Gastrocnemius medialis (tissue), 4 donors: ENCODE data around the gene ITPK1. TPM values are rescaled to one million over a fixed set of nuclear protein-coding genes. Genes with fewer than 3 reads are reported as not detected.

Source experiments
- ATAC-seq, 2 donors: fragments of 150-250 bp; one replicate each; pipeline ENCODE4 v1.9.1; 2016
- DNase-seq, 2 donors: peaks; one replicate each; pipeline ENCODE4 v3.0.0-alpha.2; 2019
- H3K27ac ChIP-seq, 4 donors: fragments of 200-600 bp; sonication (generic); 1 replicate in 1 of 4; 2 replicates in 3 of 4; pipeline ENCODE4 v1.5.1; 2016 to 2018; ENCODE audit warnings: mild to moderate bottlenecking in 2 of 4, moderate library complexity in 1 of 4
- H3K27me3 ChIP-seq, 3 donors: fragments of 200-600 bp; sonication (generic) in 2 of 3; 1 replicate in 1 of 3; 2 replicates in 2 of 3; pipeline versions ENCODE4 v1.5.1 to v1.6.0; 2016 to 2019; ENCODE audit warnings: mild to moderate bottlenecking in 1 of 3, moderate library complexity in 1 of 3
- H3K36me3 ChIP-seq, 2 donors: fragments of 200-600 bp; sonication (generic) in 1 of 2; one replicate each; pipeline ENCODE4 v1.5.1; 2017 to 2018
- H3K4me1 ChIP-seq, 2 donors: fragments of 200-600 bp; sonication (generic) in 1 of 2; one replicate each; pipeline ENCODE4 v1.5.1; 2016 to 2017; ENCODE audit warnings: mild to moderate bottlenecking in 2 of 2
- H3K4me3 ChIP-seq, 4 donors: fragments of 200-600 bp; sonication (generic) in 3 of 4; 1 replicate in 1 of 4; 2 replicates in 3 of 4; pipeline ENCODE4 v1.5.1; 2016 to 2019; ENCODE audit warnings: mild to moderate bottlenecking in 2 of 4
- H3K9me3 ChIP-seq, 3 donors: fragments of 200-600 bp; sonication (generic) in 2 of 3; 1 replicate in 1 of 3; 2 replicates in 2 of 3; pipeline ENCODE4 v1.5.1; 2016 to 2019
- POLR2A ChIP-seq, 2 donors: fragments of 450-650 bp; IDR thresholded peaks; one replicate each; pipeline ENCODE4 v1.6.1; 2017; ENCODE audit warnings: antibody characterized with exemption in 2 of 2, mild to moderate bottlenecking in 2 of 2, moderate library complexity in 2 of 2
- in situ Hi-C, 4 donors: fragments of 200-750 bp; cut with MboI; loops; one replicate each; pipeline versions ENCODE4 v1.15.0 to v1.8.0; 2017; ENCODE audit warnings: low sequenced_read_pairs in 4 of 4
- intact Hi-C: fragments of 100-400 bp; cut with DNase I; formaldehyde crosslinking; loops from one replicate; pipeline ENCODE4 v1.15.1; 2023; ENCODE audit warnings: low total_unique reads
- total RNA-seq, 4 donors: library from RNA; depleted of rRNA; stranded (reverse); fragments of >200 nt; gene quantifications; one replicate each; pipeline versions ENCODE4 v1.1.0 to v1.2.3, GENCODE V29; 2016
- TF ChIP-seq, protein P1 (sequence below), 5 experiments: fragments of 450-650 bp in 3 of 5; fragments of 200-600 bp in 2 of 5; sonication (generic) in 2 of 5; IDR thresholded peaks in 4 of 5; conservative IDR thresholded peaks in 1 of 5; 1 replicate in 4 of 5; 2 replicates in 1 of 5; pipeline ENCODE4 v1.5.1; 2016 to 2019; ENCODE audit warnings: antibody characterized with exemption in 5 of 5, mild to moderate bottlenecking in 3 of 5, moderate library complexity in 3 of 5

Gene ITPK1
- total RNA-seq, 4 donors from 2014 or later: 49.7 to 80.1 (median 53.6) TPM

DNA sequence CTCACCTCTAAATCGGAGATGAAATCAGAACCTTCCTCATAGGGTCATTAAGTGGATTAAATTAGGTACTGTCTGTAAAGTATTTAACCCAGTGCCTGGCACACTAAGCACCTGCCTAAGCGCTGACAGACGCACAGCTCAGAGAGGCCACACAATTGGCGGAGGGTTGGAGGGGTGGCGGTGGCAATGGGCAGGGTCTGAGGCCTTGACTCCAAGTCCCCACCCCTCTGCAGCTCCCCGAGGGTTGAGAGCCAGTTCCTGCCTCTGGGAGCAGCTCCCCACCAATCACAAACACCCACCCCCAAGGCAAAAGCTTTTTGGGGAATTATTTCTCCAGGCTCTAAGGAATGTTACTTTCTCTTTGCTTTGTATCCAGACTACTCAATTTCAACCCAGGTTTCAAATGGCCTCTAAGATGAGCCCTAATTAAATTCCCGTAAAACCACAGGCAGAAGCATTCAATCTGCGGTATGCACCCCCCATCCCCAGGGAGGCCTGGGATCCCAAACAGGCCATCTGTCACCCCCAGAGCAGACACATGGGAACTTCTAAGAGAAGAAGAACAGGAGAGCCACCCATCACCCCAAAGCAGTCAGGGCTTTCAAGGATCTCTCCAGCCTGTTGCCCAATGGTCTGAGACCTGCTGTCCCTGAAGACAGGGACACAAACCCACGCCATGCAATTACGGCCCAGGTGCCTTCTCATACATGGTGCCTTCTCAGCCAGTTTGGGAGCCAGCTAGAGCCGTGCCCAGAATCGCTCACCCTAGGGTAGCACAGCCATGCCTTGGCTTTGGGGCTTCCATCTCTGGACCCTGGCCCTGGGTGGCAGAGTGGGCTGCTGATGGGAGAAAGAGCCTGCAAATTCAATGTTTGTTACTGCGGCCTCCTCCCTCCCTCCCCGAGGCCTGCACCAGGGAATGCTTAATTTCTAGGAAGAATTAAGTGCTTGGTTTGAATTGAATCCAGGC lies 126.7 kb downstream of the ITPK1 start:
- no peak for DNase-seq

DNA sequence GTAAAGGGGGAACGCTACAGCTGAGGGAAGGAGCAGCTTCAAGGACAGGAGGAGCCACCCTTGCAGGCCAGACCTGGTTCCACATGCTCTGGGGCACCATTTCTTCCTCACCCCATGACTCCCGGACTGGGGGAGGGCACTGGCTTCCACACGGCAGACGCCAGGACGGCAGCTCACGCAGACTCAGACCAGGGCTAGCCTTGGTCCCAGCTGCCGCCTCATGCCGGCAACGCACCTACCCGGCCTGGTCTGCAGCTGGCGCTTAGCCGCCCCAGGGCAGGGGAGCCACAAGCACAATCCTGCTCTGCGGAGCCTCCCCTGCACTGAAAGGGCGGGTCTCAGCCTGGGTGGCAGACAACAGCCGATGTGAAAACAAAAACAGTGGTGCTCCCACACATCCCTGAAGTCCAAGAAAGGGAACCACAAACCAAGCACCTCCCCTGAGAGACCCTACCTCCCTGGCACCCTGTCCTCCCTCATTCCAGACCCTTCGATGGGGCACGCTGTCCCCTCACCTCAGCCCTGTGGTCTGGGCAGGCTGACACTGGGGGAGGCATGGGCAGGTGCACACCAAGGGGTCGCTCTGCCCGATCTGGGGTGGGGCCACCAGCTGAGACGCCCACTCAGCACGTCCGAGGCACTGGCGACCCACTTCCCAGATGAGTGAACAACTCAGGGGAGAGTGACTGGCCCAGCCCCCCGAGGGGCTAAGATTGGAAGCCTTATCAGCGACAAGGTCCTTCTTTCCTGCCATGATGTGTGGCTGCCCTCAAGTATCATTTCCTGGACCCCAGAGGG lies 127.8 kb downstream of the ITPK1 start:
- Histone ChIP-seq H3K4me1 (peaks cover 4 to 8% of the 10 kb centered on the region in 2 donors), H3K9me3 (no peaks in the 10 kb centered on the region), H3K36me3 (no peaks in the 10 kb centered on the region), H3K27me3 (no peaks in the 10 kb centered on the region), H3K27ac (no peak overlapping the region), H3K4me3 (no peak overlapping the region)
- no peak for TF ChIP-seq POLR2A (IDR thresholded peaks at IDR 0.05)
- ATAC-seq (no peak), DNase-seq (no peak)
- in situ Hi-C loops (no loop called here), intact Hi-C loops (no loop called here)

More for the DNA sequence above, 126.7 kb downstream of the ITPK1 start:
- peaks cover 4 to 8% of the 10 kb centered on the region in 2 donors for H3K4me1 ChIP-seq
- H3K27ac ChIP-seq: no peak overlapping the region
- H3K36me3 ChIP-seq: no peaks in the 10 kb centered on the region
- no peaks in the 10 kb centered on the region for H3K27me3 ChIP-seq
- no peak overlapping the region for H3K4me3 ChIP-seq
- intact Hi-C loops: no loop called here
- no peak for ATAC-seq
- no peaks in the 10 kb centered on the region for H3K9me3 ChIP-seq
- in situ Hi-C loops: no loop called here
- TF ChIP-seq POLR2A (IDR thresholded peaks at IDR 0.05): no peak
- TF ChIP-seq, protein P1, sequence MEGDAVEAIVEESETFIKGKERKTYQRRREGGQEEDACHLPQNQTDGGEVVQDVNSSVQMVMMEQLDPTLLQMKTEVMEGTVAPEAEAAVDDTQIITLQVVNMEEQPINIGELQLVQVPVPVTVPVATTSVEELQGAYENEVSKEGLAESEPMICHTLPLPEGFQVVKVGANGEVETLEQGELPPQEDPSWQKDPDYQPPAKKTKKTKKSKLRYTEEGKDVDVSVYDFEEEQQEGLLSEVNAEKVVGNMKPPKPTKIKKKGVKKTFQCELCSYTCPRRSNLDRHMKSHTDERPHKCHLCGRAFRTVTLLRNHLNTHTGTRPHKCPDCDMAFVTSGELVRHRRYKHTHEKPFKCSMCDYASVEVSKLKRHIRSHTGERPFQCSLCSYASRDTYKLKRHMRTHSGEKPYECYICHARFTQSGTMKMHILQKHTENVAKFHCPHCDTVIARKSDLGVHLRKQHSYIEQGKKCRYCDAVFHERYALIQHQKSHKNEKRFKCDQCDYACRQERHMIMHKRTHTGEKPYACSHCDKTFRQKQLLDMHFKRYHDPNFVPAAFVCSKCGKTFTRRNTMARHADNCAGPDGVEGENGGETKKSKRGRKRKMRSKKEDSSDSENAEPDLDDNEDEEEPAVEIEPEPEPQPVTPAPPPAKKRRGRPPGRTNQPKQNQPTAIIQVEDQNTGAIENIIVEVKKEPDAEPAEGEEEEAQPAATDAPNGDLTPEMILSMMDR (IDR thresholded peaks at IDR 0.05 in 4 of 5, conservative IDR thresholded peaks at IDR 0.05 in 1 of 5): no peak

DNA sequence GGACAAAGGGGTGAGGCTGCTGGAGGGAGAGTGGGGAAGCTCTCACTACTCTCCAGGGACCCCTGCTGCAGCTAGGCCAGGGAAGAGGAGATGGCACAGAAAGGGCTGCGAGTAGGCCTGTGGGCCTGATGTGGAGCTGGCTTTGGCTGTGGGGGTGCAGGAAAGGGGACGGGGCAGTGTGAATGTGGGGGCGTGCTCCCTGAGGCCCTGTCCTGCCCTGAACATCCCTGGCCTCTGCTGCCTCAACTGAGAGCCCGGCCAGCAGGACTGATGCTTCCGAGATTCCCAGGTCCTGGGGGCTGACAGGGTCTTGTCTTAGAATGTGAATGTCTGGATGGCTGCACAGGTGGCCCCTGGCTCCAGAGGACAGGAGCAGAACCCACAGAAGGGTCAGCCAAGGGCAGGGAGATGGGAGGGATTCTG lies 128.6 kb downstream of the ITPK1 start:
- H3K4me3 ChIP-seq: no peak overlapping the region
- no peaks in the 10 kb centered on the region for H3K27me3 ChIP-seq
- H3K9me3 ChIP-seq: no peaks in the 10 kb centered on the region
- no peak for TF ChIP-seq POLR2A (IDR thresholded peaks at IDR 0.05)
- TF ChIP-seq, protein P1 (IDR thresholded peaks at IDR 0.05 in 4 of 5, conservative IDR thresholded peaks at IDR 0.05 in 1 of 5): no peak
- H3K4me1 ChIP-seq: peaks cover 4 to 8% of the 10 kb centered on the region in 2 donors
- intact Hi-C loops (no loop called here), in situ Hi-C loops (no loop called here)
- no peak for ATAC-seq
- DNase-seq: no peak
- no peaks in the 10 kb centered on the region for H3K36me3 ChIP-seq
- H3K27ac ChIP-seq: no peak overlapping the region

DNA sequence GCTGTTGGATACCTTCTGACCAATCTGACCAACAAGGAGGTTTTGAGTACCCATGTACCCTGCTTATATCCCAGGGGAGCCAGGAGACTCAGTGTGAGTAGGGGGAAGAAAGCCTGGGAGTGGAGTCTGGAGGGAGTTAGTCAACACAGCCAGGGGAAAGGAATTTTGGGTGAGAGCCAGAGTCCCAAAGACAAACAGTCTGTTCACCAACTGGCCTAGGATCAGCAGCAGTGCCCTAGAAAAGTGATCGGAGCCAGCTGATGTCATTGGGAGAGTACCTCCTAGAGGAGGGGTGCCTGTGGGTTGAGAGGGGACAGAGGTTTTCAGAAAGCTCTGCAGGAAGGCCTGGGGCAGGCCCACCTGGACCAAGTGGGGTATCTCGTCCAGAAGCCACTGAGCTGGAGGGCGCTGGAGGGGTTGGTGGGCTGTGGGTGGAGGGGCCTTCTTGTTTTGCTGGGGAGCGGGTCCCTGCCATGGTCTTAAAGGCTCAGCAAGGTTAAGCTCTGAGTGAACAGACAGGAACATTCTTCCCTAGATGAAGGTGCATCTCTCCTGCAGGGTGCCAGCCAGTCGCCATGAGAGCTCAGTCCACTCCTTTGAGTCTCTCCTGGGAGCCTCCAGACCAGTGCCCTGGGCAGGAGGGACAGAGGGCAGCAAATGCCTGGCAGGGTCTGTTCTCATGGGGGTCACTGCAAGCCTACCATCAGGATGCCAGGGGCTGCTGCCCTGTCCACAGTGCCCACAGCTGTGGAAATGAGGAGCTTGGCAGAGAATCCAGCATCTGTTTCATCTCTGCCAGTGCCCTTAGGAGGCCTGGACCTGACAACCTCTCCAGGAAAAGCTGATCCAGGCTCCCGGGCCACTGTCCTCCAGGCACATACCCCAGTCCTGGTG lies 129.2 kb downstream of the ITPK1 start:
- Histone ChIP-seq H3K9me3 (no peaks in the 10 kb centered on the region), H3K27ac (no peak overlapping the region), H3K27me3 (no peaks in the 10 kb centered on the region), H3K4me3 (no peak overlapping the region), H3K36me3 (no peaks in the 10 kb centered on the region), H3K4me1 (peaks cover 4 to 8% of the 10 kb centered on the region in 2 donors)
- in situ Hi-C loops (no loop called here), intact Hi-C loops (no loop called here)
- TF ChIP-seq, protein P1 (IDR thresholded peaks at IDR 0.05 in 4 of 5, conservative IDR thresholded peaks at IDR 0.05 in 1 of 5): no peak
- no peak for TF ChIP-seq POLR2A (IDR thresholded peaks at IDR 0.05)
- ATAC-seq (peak in 1 of 2 donors; percentile 30), DNase-seq (no peak)
